ENCODE results near the gene SLC31A1. TPM values are rescaled to one million over a fixed set of nuclear protein-coding genes. Genes with fewer than 3 reads are reported as not detected.
"Not testable (repeated sequence)": the region's sequence is repeated elsewhere in the genome, so short reads cannot be mapped to it uniquely, and the experiment has no call there.

The SLC31A1 gene
- polyA plus RNA-seq, 1 donor = 7.4 TPM

GRCh38 chr9:113267911-113268566 is 46.7 kb downstream of the SLC31A1 start:
- no peak for DNase-seq

DNA sequence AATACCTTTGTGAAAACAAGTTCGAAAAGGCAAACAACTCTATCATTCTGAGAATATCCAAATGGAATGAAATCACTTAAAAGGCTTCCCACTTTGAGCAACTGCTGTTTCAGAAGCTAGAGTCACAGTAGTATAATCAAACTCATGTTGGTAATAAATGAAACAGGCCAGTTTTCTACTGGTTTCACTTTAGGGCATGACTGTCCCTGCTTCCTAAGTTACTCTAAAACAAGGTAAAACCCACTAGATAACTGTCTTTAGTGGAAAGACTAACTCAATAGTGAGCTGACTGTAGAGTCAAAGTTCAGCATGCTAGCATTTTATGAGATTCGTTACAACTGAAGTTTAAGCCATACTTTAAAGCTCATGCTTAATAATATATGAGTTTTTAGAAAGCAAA is 48.0 kb downstream of the SLC31A1 start:
- no peak for DNase-seq

GRCh38 chr9:113269871-113270270 is 48.5 kb downstream of the SLC31A1 start:
- no peak for DNase-seq

DNA sequence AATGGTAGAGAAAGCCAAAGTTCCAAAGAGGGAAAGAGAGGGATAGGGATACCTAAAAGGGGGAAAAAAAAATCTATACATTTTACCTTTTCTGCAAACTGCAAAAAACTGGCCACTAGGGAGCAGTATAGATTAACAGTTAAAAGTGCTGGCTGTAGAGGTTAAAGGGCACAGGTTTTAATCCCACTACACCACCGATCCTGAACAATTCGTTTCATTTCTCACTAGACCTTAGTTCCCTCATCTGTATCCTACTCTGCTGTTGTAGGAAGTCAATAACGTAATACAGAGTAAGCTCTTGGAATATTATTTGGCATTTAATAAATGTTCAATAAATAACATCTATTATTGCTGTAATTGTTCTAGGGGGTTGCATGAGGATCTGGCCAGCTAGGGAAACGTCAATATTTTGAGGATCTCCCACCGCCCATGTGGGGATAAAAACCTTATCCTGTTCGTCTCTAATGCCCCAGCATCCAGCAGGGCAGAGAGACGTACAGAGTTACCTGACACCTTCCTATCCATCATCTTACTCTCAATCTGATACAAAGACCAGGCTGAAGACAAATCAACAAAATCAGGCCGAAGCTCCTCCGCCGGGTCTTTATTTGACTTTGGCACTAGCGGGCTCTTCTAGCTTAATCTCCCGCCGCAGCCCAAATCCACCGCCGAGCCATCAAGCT is 53.3 kb downstream of the SLC31A1 start:
- peak; percentile 37 for DNase-seq

DNA sequence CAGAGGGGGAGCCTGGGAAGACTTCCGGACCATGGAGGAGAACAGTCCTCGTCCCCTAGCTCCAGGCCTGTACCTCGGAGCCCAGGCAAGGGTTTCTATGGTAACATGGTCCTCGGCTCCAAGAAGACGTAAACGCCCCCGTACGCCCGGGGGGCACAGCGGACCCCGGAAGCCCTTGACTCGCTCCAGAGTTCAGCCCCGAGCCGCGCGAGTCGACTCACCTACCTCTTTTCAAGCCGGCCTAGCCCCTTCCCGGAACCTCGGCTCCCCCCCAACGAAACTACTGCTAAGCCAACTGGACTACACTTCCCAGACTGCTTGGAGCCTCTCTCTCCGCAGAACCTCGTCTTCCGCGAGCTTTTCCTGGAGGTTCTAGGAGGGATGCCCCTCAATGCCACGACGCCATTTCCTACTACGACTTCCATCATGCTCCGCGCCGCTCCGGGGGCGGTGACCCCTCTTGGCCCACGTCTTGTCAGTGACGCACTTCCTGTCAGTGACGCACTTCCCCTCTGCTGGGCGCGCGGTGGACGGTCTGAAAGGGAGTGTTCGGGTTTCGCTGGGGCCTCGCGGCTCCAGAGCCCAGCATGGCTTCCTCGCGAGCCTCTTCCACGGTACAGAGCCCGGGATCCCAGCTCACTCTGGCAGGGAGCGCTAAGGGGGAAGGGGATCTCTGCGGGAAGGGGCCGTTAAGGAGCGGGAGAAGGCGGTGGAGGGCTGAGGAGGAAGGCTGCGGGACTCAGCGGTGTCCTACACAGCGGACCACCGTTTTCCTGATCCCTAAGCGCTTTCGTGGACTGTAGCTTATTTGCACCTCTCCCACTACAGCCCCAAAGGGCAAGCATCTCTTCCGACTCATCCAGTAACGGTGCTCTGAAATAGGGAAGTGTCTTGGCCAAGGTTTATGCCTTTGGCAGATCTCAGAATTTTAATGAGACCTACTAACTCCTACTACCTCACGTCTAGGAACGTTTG is 54.1 kb downstream of the SLC31A1 start, which contains the start of the genes CDC26 and PRPF4:
CDC26 (minus strand) TSS at position 416 of the 975 bp plus-strand sequence. CDS start 3,065 bp downstream, outside the sequence.
PRPF4 (plus strand) TSS at position 502 of the 975 bp plus-strand sequence; CDS start at position 588, 86 bp downstream.
- peak; percentile 98 for DNase-seq

DNA sequence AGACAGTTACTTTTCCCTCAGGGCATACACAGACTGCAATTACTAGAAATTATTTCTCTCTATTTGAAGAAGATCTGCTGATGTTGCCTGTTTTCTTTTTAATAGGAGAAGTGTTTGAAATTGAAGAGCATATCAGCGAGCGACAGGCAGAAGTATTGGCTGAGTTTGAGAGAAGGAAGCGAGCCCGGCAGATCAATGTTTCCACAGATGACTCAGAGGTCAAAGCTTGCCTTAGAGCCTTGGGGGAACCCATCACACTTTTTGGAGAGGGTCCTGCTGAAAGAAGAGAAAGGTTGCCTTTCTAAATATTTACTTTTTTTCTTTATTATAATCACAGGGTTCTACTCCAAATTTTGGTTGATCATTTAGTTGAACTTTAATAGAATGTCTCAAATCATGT is 57.5 kb downstream of the SLC31A1 start:
- no peak for DNase-seq

GRCh38 chr9:113281356-113281755 is 60.0 kb downstream of the SLC31A1 start:
- DNase-seq = no peak

GRCh38 chr9:113289091-113289490 is 67.7 kb downstream of the SLC31A1 start:
- DNase-seq = no peak

DNA sequence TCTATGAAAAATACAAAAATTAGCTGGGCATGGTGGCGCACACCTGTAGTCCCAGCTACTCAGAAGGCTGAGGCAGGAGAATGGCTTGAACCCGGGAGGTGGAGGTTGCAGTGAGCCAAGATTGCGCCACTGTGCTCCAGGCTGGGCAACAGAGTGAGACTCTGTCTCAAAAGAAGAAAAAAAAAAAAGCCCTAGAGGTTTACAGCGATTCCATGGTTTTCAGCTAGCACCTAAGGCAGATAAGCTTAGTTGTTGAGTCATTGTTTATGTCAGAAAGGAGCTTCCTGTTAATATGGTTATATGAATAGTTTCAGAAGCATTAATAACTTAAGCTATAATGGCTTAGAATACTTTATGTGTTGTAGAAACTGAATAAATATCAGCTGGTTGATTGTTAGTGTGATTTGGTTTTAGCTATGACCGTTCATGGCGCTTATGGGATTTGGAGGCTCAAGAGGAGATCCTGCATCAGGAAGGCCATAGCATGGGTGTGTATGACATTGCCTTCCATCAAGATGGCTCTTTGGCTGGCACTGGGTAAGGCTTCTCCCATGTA is 68.8 kb downstream of the SLC31A1 start:
- no peak for DNase-seq

DNA sequence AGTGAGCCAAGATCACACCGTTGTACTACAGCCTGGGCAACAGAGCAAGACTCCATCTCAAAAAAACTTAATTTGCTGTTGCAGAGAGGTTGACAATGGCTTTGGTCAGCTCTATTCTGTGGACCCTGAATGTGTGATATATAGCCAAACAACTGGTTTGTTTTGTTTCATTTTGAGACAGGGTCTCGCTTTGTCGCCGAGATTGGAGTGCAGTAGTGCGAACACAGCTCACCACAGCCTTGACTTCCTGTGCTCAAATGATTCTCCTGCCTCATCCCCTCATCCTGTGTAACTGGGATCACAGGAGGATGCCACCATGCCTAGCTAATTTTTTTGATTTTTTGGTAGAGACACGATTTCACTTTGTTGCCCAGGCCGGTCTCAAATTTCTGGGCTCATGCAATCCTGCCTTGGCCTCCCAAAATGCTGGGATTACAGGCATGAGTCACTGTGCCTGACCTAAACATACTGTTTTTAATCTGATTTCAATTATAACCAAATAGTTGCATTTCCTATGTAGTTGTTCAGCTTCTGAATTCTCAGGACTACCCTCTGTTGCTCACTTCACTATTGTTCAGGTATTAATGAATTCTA is 72.0 kb downstream of the SLC31A1 start:
- DNase-seq = no peak

- not testable (repeated sequence) for DNase-seq
These were observed 74.9 kb downstream of the SLC31A1 start for GRCh38 chr9:113296247-113296646.

GRCh38 chr9:113296796-113297558 is 75.6 kb downstream of the SLC31A1 start:
- no peak for DNase-seq

GRCh38 chr9:113298311-113298710 is 77.0 kb downstream of the SLC31A1 start:
- DNase-seq = no peak

GRCh38 chr9:113298924-113299770 is 77.8 kb downstream of the SLC31A1 start:
- DNase-seq = no peak

DNA sequence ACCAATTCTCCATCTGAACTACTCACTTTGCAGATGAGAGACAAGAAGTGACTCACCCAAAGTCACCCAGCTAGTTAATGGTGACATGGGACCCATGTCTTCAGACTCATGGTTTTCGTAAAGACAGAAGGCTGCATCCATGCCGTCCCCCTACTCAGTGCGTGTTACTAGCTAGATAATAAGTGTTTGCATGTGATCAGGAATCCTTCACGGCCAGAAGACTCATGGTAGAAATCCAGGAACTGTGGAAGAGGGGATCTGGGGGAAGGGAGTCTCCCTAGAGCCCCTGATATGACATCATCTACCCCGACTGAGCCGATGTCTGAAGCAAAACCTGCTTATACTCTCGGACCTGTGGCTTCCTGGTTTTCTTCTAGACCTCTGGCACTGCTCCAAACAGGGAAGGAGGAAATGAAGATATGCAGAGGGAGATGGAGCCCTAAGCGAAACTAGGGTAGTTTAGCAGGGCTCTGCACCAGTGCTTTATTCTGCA is 78.5 kb downstream of the SLC31A1 start:
- DNase-seq = peak; percentile 33

DNA sequence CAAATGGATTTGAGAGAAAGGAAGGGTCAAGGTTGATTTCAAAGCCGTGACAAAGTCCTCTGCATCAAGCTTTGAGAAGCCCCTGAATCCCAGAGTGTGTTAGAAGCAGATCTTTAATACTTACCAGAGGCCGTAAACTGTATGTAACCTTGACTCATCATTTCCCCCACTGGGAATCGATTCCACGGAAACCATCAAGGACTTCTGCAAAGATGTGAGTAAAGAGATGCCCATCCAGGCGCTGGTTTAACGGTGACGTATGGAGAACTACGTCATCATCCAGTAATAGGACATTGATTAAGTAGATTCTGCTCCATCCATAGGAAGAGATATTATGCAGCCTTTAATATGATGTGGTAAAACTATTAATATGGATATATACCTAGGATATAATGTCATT is 80.2 kb downstream of the SLC31A1 start:
- DNase-seq = no peak

DNA sequence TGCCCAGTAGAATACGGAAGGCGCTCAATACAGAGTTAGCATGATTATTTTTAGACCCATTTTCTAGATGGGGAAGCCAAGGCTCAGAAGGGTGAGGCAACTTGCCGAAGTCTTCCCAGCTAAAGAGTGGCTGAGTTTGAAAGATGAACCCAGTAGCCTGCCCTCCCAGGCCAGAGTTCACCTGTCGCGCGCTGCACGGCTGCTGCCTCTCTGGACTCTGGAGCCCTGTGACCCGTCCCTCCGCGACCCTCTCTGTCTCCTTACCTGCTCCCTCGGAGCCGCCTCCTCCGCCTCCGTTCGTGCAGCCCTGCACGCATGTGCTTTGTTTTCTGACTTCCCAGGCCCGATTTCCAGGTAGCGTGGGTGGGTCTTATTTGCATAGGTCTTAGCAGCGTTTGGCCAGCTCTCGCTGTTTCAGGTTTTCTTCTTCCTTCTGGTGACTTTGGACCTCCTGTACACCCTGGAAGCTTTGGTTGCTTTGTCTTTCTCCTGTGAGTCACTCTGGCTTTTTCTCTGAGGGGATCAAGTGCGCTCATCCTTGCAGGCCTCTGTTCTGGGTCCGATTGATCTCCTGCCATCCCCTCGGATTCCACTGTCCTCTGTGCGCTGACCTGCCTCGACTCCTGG is 81.6 kb downstream of the SLC31A1 start, which contains the start of gene RNF183:
RNF183 (minus strand) TSS at position 585 of the 627 bp plus-strand sequence. CDS start 5,192 bp downstream, outside the sequence.
- DNase-seq = no peak

- no peak for DNase-seq
These were observed 85.2 kb downstream of the SLC31A1 start for GRCh38 chr9:113306566-113306965.

GRCh38 chr9:113307396-113307975 is 86.1 kb downstream of the SLC31A1 start:
- no peak for DNase-seq
